ENCODE results near the gene ABCD2. TPM values are rescaled to one million over a fixed set of nuclear protein-coding genes. Genes with fewer than 3 reads are reported as not detected.

ABCD2 gene
- total RNA-seq, 1 donor from 2014 or later = 0.34 TPM

DNA sequence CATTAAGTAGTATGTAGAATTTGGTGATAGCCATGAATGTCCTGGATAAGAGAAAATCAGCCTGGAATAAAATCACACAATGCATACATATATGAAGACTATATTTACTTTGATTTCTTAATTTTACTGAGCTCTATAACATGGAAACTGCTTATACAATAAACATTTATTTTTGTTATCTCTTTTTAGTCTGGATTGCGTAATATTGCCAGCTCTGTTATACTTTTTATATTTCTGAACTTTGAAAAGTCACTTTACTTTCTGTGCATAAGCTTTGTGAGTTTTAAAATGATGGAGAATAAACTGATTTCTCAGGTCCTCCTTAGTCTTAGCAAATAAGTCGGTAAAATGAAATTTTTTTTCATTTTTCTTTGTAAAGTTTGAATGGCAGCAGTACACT is 19.2 kb upstream of the ABCD2 start:
- no peaks in the 10 kb centered on the region for H3K27me3 Mint-ChIP-seq
- H3K36me3 Mint-ChIP-seq = no peaks in the 10 kb centered on the region
- H3K27ac Mint-ChIP-seq = no peak overlapping the region
- no peak overlapping the region for H3K4me3 Mint-ChIP-seq
- TF ChIP-seq, protein P1, sequence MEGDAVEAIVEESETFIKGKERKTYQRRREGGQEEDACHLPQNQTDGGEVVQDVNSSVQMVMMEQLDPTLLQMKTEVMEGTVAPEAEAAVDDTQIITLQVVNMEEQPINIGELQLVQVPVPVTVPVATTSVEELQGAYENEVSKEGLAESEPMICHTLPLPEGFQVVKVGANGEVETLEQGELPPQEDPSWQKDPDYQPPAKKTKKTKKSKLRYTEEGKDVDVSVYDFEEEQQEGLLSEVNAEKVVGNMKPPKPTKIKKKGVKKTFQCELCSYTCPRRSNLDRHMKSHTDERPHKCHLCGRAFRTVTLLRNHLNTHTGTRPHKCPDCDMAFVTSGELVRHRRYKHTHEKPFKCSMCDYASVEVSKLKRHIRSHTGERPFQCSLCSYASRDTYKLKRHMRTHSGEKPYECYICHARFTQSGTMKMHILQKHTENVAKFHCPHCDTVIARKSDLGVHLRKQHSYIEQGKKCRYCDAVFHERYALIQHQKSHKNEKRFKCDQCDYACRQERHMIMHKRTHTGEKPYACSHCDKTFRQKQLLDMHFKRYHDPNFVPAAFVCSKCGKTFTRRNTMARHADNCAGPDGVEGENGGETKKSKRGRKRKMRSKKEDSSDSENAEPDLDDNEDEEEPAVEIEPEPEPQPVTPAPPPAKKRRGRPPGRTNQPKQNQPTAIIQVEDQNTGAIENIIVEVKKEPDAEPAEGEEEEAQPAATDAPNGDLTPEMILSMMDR (conservative IDR thresholded peaks at IDR 0.05) = no peak
- no peak for DNase-seq (ENCODE audit: extremely low spot score, unreplicated experiment)
- H3K9me3 Mint-ChIP-seq = no peaks in the 10 kb centered on the region
- H3K4me1 Mint-ChIP-seq (ENCODE audit: unreplicated experiment) = no peaks in the 10 kb centered on the region

DNA sequence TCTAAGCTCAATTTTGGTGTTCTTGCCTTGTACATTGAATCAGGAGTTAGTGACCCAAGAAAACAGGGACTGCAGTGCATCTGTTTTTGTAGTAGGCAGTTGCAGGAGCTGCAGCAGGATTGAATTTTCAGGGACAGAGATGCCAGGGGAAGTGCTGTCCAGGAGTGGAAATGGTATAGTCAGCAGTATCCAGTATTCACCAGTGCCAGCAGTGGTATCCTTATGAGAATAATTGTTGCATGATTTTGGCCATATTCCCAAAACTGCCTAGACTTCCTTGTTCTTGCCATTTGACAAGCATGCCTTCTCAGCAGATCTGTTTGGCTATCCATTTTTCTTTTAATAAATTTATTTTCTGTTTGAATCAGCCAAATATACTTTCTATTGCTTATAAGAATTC is 18.6 kb upstream of the ABCD2 start:
- DNase-seq (ENCODE audit: extremely low spot score, unreplicated experiment) = no peak
- Mint-ChIP-seq H3K27ac (no peak overlapping the region), H3K4me1 (ENCODE audit: unreplicated experiment) (no peaks in the 10 kb centered on the region), H3K27me3 (no peaks in the 10 kb centered on the region), H3K9me3 (no peaks in the 10 kb centered on the region), H3K36me3 (no peaks in the 10 kb centered on the region), H3K4me3 (no peak overlapping the region)
- TF ChIP-seq, protein P1 (conservative IDR thresholded peaks at IDR 0.05) = no peak

DNA sequence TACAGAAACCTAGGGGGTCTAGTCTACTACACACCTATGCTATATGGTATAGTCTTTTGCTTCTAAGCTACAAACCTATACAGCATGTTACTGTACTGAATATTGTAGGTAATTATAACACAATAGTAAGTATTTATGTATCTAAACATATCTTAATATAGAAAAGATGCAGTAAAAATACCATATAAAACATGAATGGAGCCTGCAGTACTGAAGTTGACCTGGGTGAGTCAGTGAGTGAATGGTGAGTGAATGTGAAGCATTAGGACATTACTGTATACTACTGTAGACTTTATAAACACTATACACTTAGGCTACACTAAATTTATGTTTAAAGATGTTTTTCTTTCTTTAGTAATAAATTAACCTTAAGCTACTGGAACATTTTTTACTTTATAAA is 13.1 kb upstream of the ABCD2 start:
- Mint-ChIP-seq H3K27me3 (no peaks in the 10 kb centered on the region), H3K9me3 (no peaks in the 10 kb centered on the region), H3K4me3 (no peak overlapping the region), H3K27ac (no peak overlapping the region), H3K4me1 (ENCODE audit: unreplicated experiment) (no peaks in the 10 kb centered on the region), H3K36me3 (no peaks in the 10 kb centered on the region)
- TF ChIP-seq, protein P1 (conservative IDR thresholded peaks at IDR 0.05) = peak; percentile 54
- DNase-seq (ENCODE audit: extremely low spot score, unreplicated experiment) = no peak

DNA sequence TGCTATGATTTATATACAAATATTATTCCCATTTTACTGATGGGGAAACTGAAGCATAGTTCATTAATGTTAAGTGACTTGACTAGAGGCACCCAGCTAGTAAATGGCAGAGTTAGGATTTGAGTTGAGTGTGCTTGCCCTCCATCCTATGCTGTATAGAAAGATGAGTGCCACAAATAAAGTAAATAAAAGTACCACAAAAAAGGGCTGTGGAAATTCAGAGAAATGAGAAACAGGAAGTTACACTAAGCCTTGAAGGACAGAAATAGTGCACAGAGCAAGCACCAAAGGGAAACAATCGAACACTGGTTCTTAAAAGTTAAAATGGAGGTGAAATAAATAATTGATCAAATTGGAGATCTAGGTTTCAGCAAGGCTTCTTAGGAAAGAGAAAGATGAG is 9.2 kb upstream of the ABCD2 start:
- no peak overlapping the region for H3K27ac Mint-ChIP-seq
- no peaks in the 10 kb centered on the region for H3K27me3 Mint-ChIP-seq
- no peaks in the 10 kb centered on the region for H3K36me3 Mint-ChIP-seq
- H3K4me3 Mint-ChIP-seq = no peak overlapping the region
- TF ChIP-seq, protein P1 (conservative IDR thresholded peaks at IDR 0.05) = no peak
- no peak for DNase-seq (ENCODE audit: extremely low spot score, unreplicated experiment)
- no peaks in the 10 kb centered on the region for H3K9me3 Mint-ChIP-seq
- no peaks in the 10 kb centered on the region for H3K4me1 Mint-ChIP-seq (ENCODE audit: unreplicated experiment)

DNA sequence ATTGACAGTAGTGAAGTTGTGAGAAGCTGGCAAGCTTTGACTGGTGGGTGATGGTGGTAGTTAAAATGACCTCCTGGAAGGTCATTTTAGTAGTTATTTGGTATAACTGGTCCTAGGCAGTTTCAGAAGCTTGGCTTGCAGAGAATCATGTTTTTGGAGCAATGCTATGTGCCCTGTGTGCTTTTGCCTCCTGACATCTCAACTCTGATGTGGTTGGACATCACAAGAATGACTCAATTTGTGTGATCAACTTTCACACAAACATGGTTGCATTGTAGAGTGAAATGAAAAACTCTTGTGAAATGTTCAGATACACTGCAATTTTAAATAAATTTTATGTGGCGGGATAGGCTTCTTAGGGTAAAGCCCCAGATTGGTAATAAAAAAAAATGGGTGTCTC is 8.3 kb upstream of the ABCD2 start:
- TF ChIP-seq, protein P1 (conservative IDR thresholded peaks at IDR 0.05) = no peak
- Mint-ChIP-seq H3K27ac (no peak overlapping the region), H3K4me3 (no peak overlapping the region), H3K9me3 (no peaks in the 10 kb centered on the region), H3K36me3 (no peaks in the 10 kb centered on the region), H3K4me1 (ENCODE audit: unreplicated experiment) (no peaks in the 10 kb centered on the region), H3K27me3 (no peaks in the 10 kb centered on the region)
- no peak for DNase-seq (ENCODE audit: extremely low spot score, unreplicated experiment)
